ENCODE data around the gene VSIR.

DNA sequence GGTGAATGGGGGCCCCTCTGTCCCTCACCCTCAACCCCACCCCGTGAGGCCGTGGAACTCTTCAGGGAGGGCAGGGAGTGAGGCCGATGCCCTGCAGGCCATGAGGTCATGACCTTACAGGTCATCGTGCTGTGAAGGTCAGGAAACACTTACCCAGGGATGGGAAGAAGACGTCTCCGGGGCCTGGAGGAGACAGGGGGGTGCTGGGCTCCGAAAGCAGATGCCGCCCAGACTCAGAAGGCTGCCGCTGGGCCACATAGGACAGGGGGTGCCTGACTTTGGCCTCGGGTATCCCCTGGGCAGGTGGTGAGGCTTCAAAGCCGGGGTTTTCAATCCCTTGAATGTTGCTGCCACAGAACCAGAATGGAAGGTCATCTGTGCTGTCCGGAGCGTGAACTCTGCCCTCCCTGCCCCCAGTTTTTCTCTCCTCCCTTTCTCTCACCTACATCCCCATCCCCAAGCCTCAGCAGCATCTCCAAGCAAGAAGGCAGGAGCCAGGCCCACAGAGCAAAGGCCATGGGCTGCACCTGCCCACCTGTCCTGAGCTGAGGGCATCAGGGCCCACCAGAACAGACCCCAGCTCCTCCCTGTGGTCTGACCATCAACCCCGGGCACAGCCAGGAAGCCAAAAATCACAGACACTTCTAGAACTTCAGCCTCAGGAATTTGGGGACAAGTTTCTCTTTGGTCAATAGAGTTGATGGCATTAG lies 21.6 kb downstream of the VSIR start:
- TF ChIP-seq CTCF (IDR thresholded peaks at IDR 0.05): no peak
- no peak for TF ChIP-seq POLR2AphosphoS5 (IDR thresholded peaks at IDR 0.05)
- no peak for TF ChIP-seq EP300 (IDR thresholded peaks at IDR 0.05)
